MCF 10A (cell line): ENCODE measurements around the gene MAP2K3. TPM values are rescaled to one million over a fixed set of nuclear protein-coding genes. Genes with fewer than 3 reads are reported as not detected.

Experiments used
- BruUV-seq: library from RNA; stranded (reverse); fragments of 400-500 nt; replicated peaks from 2 replicates; lab custom pipeline; 2021; lab: Mats Ljungman, UMichigan
- CTCF ChIA-PET: fragments of 300-600 bp; sonication (Branson Sonifier 250); formaldehyde crosslinking; extraction: SDS; loops from one replicate; lab custom pipeline; 2021; ENCODE audit warnings: antibody characterized with exemption, inconsistent platforms; lab: Yijun Ruan, JAX
- POLR2A ChIA-PET: fragments of 300-600, 350-650 bp; sonication (Branson Sonifier 250); formaldehyde crosslinking; extraction: SDS; loops from one replicate; lab custom pipeline; 2020; ENCODE audit warnings: antibody characterized with exemption, inconsistent platforms; lab: Yijun Ruan, JAX
- DNase-seq: peaks from one replicate; pipeline ENCODE4 v3.0.0-alpha.2; 2018; ENCODE audit not compliant: unreplicated experiment
- H3K27ac Mint-ChIP-seq: one replicate; pipeline ENCODE4 v1.8.0; 2022; ENCODE audit warnings: mild to moderate bottlenecking, low read depth, mixed read lengths; ENCODE audit not compliant: unreplicated experiment
- H3K27me3 Mint-ChIP-seq: one replicate; pipeline ENCODE4 v1.8.0; 2022; ENCODE audit warnings: mixed read lengths; ENCODE audit not compliant: insufficient read depth, unreplicated experiment
- H3K36me3 Mint-ChIP-seq: one replicate; pipeline ENCODE4 v1.8.0; 2022; ENCODE audit warnings: mild to moderate bottlenecking, moderate library complexity, mixed read lengths; ENCODE audit not compliant: insufficient read depth, unreplicated experiment
- H3K4me1 Mint-ChIP-seq: one replicate; pipeline ENCODE4 v1.8.0; 2022; ENCODE audit warnings: mixed read lengths; ENCODE audit not compliant: insufficient read depth, unreplicated experiment
- H3K4me3 Mint-ChIP-seq: one replicate; pipeline ENCODE4 v1.8.0; 2022; ENCODE audit warnings: mild to moderate bottlenecking, moderate library complexity, mixed read lengths; ENCODE audit not compliant: unreplicated experiment
- H3K9me3 Mint-ChIP-seq: one replicate; pipeline ENCODE4 v1.8.0; 2022; ENCODE audit warnings: mixed read lengths; ENCODE audit not compliant: unreplicated experiment
- CTCF ChIP-seq: fragments of 200-600 bp; IDR thresholded peaks from one replicate; pipeline ENCODE4 v1.8.0; 2022; ENCODE audit warnings: antibody characterized with exemption, mild to moderate bottlenecking; ENCODE audit not compliant: unreplicated experiment
- intact Hi-C: fragments of 100-400 bp; cut with micrococcal nuclease; formaldehyde crosslinking; loops from 2 replicates; pipeline ENCODE4 v1.14.1; 2022
- total RNA-seq: library from RNA; stranded (reverse); gene quantifications from 2 replicates; pipeline ENCODE4 v1.2.3, GENCODE V29; 2022

Gene MAP2K3
- total RNA-seq, 1 experiment from 2014 or later, result 45.2 TPM

GRCh38 chr17:21292867-21293830, 8.6 kb downstream of the MAP2K3 start:
- no peak for TF ChIP-seq CTCF
- DNase-seq, result no peak
- CTCF ChIA-PET, result no interaction called here
- intact Hi-C loops, result no loop called here
- POLR2A ChIA-PET, result no interaction called here
- no peaks in the 10 kb centered on the region for H3K27me3 Mint-ChIP-seq
- no TSS peak for BruUV-seq
- H3K27ac Mint-ChIP-seq, result no peak overlapping the region
- H3K4me1 Mint-ChIP-seq, result peaks cover 9% of the 10 kb centered on the region
- H3K9me3 Mint-ChIP-seq, result no peaks in the 10 kb centered on the region
- peaks cover 38% of the 10 kb centered on the region for H3K36me3 Mint-ChIP-seq
- H3K4me3 Mint-ChIP-seq, result no peak overlapping the region

GRCh38 chr17:21293831-21294210, 9.3 kb downstream of the MAP2K3 start:
- Mint-ChIP-seq H3K27ac (no peak overlapping the region), H3K27me3 (no peaks in the 10 kb centered on the region), H3K4me1 (peaks cover 6% of the 10 kb centered on the region), H3K9me3 (no peaks in the 10 kb centered on the region), H3K36me3 (peaks cover 40% of the 10 kb centered on the region), H3K4me3 (no peak overlapping the region)
- intact Hi-C loops, result no loop called here
- CTCF ChIA-PET, result no interaction called here
- TF ChIP-seq CTCF, result no peak
- POLR2A ChIA-PET, result no interaction called here
- no peak for DNase-seq
- BruUV-seq, result no TSS peak

- intact Hi-C loops, result no loop called here
- Mint-ChIP-seq H3K4me3 (no peak overlapping the region), H3K27ac (peak overlapping the region; percentile 54), H3K27me3 (no peaks in the 10 kb centered on the region), H3K9me3 (no peaks in the 10 kb centered on the region), H3K4me1 (peaks cover 6% of the 10 kb centered on the region), H3K36me3 (peaks cover 45% of the 10 kb centered on the region)
- no peak for TF ChIP-seq CTCF
- DNase-seq, result no peak
- CTCF ChIA-PET, result no interaction called here
- BruUV-seq, result no TSS peak
- POLR2A ChIA-PET, result no interaction called here
These were observed 10.0 kb downstream of the MAP2K3 start for GRCh38 chr17:21294321-21295035.
